Middle frontal gyrus (tissue), 1 donor: ENCODE data around the gene LDLRAD4.

Source experiments
- DNase-seq: peaks from one replicate; pipeline ENCODE4 v3.0.0-alpha.2; 2015; ENCODE audit warnings: low spot score; ENCODE audit errors: extremely low spot score

Gene LDLRAD4

DNA sequence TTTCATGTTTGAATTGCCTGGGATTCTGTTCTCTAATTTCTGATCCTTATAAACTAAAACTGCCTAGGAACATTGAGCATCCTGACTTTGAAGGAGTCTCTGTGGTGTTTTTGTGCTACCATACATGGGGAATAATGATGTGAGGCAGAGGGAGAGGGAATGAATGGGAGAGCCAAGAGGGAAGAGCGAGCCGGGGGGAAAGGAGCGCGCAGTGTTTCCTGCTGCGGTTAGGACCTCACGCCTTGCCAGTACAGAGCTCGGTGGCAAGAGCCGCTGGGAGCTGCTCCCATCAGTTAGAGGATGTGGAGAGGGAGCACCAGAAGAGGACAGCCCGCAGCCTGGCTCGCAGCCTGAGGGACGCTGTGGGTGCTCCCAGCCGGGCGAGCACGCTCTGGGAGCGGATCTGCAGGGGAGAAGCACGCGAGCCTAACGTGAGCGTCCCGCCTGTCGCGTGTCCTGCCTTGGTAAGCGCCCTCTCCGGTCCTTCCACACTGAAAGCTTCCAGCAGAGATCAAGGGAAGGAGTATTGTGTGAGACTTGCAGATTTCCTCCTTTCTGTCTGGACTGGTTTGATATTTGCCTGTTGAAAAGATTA, 393.1 kb downstream of the LDLRAD4 start:
- no peak for DNase-seq

DNA sequence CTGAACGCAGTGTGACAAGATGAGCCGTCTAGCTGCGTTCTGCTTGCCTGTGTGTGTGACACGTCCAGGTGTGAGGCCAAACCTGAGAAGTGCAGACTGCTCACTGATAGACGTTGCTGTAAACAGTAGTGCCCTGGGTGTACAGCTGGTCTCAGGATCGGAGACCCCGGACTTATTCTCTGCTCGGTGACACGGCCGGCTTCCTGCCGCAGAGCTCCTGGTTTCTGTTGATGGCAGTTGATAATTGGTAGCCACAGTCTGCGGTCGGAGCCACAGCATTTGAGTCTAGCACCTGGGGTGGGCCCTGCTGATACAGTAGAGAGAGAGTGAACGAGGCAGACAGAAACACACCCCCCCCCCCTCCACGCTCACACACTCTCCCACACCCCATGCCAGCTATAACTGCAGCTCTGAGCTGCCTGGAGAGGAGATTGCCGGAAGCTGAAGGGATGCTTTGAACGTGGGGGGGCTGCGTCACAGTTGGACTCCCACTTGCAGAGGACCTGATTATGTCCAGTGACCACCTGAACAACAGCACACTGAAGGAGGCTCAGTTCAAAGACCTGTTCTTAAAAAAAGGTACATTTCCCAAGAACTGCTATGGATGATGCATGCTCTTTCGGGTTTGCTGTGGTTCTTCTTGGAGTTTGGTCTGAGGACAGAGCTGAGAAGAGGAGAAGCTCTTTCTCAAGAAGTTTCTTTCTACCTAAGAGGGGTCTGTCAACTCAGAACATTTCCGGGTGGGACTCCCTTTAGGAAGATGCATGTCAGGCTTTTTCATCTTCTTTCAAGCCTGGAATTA, 393.8 kb downstream of the LDLRAD4 start:
- no peak for DNase-seq

DNA sequence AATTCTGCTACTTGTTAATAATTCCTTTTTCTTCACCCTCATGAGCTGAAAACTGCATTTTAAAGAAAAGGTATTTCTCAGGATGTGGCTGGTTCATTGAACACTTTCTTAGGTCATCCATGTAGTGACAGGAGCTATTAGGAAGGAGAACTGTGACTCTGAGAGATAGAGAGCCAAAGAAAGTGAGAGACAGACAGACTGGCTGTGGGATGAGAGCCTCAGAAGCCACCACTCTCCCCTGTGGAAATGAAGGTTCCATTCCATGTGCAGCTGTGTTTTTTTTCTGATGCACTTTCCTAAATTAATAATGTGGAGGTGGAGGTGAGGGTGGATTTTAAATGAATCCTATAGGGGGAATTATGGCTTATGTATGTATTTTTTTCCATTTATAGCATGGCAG, 394.5 kb downstream of the LDLRAD4 start:
- no peak for DNase-seq

DNA sequence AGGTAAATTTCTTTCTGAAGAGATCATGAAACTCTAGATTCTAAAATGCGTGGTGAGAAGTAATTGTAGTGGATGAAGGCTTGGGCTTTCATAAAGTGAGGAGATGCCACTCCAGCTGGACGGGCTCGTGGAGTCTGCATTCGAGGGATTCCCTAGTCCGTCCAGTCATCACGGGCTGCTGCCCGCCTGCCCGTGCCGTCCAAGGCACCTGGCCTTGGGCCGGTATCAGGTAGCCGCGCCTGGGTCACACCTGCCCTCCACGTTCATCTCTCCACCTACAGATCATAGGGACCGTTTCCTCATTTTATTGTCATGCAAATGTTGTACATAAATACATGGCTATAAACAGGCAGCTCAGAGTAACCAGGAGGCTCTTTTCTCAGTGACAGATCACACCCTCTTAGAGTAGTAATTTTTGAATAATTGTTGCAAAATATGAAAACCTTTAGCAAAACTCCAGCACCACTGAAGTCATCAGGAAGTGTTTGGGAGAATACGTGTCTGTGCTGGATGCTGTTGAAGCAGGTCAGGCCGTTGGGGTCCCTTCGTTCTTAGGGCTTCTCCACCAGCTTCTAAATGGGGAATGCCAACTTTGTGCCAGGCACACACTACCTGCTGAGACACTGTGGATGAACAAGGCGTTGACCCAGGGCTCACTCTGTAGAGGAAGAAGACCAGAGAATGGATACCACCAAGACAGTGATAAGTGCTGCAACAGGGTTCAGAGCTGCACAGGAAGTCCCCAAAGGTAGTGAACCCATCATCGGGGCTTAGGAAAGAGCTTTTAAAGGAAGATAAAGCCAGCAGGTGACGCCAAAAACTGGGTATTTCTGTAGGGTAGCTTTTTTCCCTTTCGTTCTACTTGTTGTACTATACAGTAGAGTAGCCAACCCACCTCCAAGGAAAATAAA, 395.3 kb downstream of the LDLRAD4 start:
- no peak for DNase-seq

DNA sequence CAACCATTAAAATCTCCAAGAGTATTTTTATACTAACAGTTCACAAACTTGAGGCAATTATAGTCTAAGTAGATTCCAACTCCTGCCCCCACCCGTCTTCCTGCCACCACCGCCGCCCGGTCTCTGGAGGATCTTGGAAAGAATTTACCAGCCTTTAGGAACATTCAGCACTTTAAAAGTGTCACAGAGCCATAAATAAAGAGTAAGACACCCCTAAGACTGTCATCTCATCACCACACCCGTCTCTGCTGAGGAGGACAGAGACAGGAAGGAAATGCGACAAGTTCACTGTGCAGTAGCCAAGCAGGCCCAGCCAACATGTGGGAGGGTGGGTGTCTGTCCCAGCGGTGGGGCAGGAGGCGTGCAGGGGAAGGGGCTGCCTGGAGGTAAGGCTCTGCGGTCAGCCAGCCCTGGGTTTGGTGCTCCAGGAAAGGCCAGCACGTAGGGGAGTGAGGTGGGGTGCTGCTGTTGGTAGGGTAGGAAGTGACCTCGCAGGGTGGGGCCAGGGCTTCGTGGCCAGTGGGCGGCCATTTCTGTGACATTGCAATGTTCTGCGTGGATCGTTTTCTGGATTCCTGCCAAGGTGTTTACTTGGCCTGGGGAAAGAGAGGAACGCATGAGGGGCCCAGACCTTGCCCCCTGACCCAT, 396.2 kb downstream of the LDLRAD4 start:
- no peak for DNase-seq

DNA sequence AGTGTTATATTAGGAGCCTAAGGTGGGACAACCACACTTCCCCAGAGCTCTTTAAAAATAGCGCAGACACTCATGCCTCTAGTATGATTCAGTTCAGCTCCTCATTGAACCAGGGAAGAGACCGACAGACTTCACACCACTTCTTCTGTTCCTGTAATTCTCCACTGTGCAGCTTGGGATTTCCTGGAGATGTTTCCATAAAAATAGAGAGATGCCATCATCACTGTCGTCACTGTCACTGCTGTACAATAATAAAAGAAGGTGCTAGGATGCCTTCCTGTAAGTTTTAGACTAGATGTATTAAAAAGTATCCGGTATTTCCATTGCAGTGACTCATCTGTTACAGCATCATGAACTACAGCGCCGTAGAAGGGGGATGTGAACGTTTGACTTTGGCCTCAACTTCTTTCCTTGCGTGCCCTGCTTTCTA, 396.9 kb downstream of the LDLRAD4 start:
- DNase-seq = no peak

DNA sequence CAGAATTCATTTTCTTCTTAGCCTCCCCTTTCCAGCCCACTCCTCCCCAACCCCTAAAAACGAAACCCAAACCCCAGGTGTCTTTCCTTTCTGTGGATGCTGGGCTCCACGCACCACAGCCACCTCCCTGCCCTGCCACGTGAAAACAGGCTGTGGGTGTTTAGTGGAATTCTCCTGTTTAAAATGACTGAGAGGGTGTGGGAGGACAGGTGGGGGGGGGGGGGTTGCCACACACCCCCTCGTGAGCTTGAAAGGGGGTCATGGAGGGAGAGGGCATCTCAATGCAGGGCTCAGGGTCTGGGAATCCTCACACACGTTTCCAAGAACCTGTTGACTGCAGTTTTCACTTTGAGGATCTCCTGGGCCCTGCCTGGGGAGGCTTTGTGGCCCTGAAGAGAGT, 397.5 kb downstream of the LDLRAD4 start:
- no peak for DNase-seq

DNA sequence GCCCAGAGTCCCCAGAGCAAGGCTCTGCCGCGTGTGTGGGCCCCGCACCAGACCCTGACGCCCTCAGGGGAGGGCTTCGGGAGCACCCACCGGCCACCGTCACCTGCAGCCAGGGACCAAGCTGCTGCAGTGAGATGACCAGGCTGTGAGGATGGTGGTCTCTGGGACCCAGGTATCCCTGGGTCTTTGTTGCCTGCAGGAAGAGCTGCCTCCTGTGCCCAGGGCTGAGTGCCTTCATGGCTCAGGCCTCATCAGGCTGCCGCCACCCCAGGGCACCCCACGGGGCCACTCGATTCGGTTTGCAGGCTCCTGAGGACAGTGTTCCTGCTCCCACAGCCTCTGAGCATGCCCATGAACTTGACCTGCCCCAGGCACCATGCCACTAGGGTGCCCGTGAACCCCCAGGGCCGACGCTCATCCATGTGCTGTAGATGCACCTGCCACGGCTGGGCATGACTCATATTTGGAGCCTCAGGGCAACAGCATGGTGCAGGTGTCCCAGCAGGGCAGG, 398.0 kb downstream of the LDLRAD4 start:
- DNase-seq = no peak

DNA sequence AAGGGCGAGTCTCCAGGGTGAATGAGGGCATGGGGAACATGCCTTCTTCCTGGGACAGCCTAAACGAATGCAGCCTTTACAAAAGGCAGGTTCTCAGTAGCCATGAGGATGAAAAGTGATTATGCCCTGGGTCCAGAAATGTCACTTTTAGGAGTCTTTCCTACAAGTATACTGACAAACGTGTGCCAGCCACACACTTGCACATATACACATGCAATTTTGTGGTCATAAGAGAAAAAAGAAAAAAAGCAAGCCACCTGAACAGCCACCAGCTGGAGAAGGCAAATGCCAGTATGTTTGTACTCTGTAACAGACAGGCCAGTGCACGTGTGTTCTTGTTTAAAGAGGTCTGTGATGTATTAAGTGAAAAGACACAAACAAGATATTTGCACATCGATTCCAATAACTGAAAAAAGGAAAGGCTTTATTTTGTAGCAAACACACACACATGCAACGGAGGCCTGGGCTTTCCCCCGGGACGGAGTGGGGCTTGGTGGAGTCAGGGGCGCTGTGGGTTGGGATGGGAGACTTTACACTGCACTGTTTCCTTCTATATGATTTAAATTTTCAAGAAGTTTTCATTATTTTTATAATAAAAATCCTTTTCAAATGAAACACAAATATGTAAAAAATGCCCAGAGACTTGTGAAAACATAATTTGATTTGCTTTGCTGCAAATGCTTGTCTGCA, 399.4 kb downstream of the LDLRAD4 start:
- DNase-seq = no peak

DNA sequence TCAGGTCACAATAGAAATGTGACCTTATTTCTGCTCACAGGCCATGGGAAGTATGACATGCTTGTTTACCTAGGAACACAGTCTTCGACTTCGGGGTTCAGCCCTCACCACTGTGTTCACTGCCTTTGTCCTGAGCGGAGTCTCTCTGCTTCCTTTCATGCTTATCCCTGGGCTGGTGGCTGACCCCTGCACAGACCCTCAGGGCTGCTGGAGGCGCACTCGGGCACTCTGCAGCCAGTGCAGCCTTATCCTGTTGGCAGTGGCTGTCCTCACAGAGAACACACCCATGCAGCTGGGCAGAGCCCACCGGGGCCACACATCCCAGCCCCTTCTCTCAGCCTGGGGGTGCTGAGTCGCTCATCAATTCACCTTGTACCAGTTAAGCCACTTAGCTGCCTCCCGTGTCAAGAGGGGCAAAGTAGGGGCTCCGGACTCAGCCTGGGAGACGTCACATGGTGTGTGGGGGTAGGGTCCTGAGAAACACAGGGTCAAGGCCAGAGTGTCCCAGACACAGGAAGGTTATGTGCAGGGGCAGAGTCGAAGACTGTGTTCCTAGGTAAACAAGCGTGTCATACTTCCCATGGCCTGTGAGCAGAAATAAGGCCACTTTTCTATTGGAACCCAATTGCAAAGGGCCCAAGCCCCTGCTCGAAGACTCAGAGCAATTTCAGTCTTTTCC, 400.3 kb downstream of the LDLRAD4 start:
- DNase-seq = no peak

DNA sequence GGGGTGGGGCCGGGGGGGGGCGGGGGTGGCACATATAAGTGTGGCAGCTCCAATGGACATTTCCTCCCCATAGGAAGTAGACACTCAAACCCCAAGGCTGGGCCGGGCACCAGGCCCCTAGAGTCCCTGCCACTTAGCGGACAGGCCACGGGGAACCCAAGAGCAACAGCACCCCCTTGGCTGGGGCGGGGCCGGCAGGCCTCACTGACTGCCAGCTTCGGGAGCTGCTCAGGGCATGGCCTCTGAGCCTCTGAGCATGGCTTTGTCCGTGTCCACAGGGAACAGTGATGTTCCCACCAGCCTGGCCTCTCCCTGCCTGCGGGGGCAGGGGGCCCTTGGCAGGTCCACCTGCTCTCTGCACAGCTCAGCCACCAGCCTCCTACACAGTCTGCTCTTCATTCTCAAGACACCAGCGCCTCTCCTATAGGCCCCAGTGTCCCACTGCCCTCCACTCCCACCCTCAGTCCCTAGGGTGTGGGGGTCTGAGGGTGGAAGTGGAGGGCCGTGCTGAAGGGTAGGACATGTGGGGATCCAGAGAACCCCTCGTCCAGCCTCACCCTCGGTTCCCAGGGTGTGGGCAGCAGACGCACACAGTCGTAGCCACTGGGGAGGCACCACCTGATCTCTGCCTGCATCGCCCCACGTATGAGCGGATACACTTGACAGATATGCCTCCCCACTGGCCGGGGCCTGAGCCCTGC, 401.1 kb downstream of the LDLRAD4 start:
- no peak for DNase-seq

DNA sequence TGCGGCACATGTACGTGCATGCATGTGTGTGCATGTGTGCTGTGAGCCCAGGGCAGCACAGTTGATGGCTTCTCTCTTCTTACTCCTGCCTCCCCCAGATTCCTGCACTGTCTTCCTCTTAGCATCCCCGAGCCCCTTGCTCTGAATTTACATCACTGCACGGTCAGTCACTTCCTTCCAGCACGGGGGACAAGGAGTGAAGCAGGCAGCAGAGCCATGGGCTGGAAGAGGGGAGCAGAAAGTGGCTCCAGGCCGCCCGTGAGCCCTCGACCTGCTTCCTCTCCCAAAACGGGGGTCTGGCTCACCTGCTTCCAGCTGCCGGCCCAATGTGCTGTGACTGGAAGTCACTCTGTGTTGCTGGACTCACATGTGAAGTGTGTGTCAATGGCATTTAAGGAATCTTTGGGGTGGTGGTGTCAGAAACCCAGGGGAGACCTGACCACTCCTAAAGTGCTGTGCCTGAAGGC, 401.7 kb downstream of the LDLRAD4 start:
- DNase-seq = no peak

DNA sequence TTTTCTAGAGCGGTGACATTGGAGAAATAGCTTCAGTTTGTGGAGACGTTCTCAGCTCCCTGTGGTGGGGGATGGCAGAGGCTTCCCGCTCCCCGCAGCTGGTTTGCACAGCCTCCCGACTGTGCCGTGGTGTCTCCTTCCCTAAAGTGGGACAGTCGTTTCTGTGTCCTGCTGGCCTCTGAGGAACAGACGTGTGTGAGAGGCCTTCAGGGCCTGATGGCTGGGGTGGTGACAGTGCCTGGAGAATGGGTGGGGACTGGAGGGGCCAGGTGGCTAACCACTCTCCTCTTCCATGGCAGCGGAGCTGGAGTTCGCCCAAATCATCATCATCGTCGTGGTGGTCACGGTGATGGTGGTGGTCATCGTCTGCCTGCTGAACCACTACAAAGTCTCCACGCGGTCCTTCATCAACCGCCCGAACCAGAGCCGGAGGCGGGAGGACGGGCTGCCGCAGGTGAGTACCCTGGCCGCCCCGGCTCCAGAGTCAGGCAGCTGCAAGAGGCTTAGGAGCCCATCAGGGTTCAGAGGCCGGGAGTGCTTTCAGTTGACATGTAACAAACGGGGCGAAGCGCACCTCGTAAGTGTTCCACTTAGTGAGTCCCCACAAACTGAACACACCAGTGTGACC, 402.4 kb downstream of the LDLRAD4 start:
- DNase-seq = no peak

DNA sequence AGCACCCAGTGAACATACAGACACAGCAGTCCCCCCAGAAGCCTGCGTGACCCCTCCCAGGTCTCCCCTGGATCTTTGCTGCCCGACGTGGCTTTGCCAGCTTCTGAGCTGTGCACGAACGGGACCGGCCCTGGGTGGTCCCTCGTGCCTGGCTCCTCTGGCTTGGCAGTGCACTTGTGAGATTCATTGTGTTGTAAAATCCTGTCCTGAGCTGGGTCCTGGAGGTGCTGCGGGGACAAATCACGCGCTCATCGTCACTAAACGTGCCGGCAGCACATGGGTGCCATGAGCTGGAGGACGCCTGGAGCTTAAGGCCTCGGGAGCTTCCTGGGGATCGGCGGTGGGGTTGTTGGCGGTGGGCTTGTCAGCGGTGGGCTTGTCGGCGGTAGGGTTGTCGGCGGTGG, 402.9 kb downstream of the LDLRAD4 start:
- no peak for DNase-seq

DNA sequence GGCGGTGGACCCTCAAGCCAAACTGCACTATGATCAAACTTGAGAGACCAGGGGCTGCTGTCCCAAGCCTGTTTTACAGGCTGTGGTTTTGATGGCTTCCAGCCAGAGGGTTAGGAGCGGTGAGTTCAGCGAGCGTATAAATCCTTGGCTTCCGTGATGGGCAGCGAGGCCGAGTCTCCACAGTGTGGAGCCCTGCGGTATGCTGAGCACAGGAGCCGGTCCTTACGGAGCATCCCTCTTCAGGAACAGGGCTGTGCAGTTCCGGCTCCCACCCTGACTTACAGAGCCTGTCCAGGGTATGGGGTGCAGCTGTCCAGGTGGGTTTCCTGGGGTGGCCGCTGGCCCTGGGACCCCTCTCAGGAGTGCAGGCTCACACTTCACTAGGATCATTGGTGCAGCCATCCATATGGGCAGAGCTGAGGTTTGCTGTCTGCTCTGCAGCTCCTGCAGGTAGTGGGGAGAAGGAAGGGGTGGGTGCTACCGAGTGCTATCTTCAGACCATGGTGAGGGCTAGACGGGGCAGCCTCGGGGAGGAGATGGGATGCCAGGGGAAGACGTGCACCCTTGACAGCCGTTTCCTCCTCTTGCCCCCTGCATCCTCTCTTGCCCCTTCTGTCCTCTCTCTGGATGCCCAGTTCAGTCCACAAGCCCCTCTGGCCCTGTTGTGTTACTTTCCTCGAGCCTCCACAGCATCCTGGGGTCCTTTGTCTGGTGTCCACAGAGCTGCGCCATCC, 403.5 kb downstream of the LDLRAD4 start:
- DNase-seq = no peak

DNA sequence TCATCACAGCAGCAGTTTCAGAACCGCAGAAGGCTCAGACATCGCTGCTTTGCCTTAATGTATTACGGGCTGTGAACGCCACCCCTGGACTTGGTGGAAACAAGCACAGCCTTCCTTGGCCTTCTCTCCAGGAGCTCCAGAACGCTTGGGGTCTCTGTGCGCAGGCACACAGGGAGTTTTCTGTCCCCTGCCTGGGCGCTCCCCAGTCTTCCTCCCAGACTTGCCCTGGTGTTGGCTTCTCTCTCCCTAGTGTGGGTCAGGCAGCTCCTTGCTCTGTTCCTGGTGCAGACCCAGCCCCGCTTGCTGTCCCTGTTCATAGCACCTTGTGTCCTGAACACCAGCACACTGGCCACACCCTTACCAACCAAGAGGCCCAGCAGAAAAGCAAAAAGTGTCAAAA, 404.2 kb downstream of the LDLRAD4 start:
- DNase-seq = no peak

DNA sequence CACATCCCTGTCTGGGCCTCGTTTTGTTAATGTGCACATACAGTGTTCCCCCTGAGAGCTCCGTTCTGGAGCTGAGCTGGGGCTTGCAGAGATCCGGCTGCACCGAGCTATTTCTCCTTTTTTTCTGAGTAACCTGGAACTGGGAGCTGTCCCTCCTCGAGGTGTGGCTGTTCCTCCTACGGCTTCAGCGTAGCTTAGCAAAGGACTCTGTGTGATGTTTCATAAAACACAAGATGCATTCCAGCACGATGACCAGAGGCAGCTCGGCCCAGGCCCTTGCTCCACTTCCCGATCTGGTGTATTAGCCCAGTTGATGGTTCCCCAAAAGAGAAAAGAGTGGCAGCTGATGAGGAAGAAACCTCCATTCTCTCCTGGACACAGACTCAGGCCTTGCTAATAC, 404.8 kb downstream of the LDLRAD4 start:
- no peak for DNase-seq

DNA sequence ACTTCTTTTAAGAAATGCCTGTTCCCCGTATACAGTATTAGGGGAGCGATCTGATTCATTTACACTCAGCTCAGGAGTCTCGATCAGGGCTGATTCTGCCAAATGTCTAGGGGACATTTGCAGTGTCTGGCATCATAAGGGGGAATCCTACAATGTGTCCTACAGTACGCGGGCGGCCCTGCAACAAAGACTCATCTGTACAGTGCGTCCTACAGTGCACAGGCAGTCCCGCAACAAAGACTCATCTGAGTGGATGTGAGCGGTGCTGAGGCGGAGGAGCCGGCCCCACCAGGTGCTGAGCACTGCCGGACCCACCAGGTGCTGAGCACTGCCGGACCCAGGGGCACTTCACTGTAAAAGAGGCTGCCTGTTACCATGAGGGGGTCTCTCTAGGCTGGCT, 405.3 kb downstream of the LDLRAD4 start:
- no peak for DNase-seq
